ENCODE data around the gene BANK1.

Gene BANK1

GRCh38 chr4:101956068-101956825 is 165.7 kb downstream of the BANK1 start:
- DNase-seq (ENCODE audit: low spot score): no peak

GRCh38 chr4:101958547-101958946 is 168.0 kb downstream of the BANK1 start:
- DNase-seq (ENCODE audit: low spot score): no peak

- DNase-seq (ENCODE audit: low spot score): no peak
These were observed 169.9 kb downstream of the BANK1 start for GRCh38 chr4:101960431-101960830.

GRCh38 chr4:101961144-101961543 is 170.6 kb downstream of the BANK1 start:
- no peak for DNase-seq (ENCODE audit: low spot score)

- DNase-seq (ENCODE audit: low spot score): no peak
These were observed 177.3 kb downstream of the BANK1 start for GRCh38 chr4:101967697-101968346.

GRCh38 chr4:101968364-101968763 is 177.8 kb downstream of the BANK1 start:
- DNase-seq (ENCODE audit: low spot score): no peak

GRCh38 chr4:101969965-101970364 is 179.4 kb downstream of the BANK1 start:
- DNase-seq (ENCODE audit: low spot score): no peak

GRCh38 chr4:101970547-101971155 is 180.1 kb downstream of the BANK1 start:
- DNase-seq (ENCODE audit: low spot score): no peak

GRCh38 chr4:101972791-101973190 is 182.3 kb downstream of the BANK1 start:
- no peak for DNase-seq (ENCODE audit: low spot score)

- DNase-seq (ENCODE audit: low spot score): no peak
These were observed 182.8 kb downstream of the BANK1 start for GRCh38 chr4:101973361-101973760.

GRCh38 chr4:101977076-101977475 is 186.5 kb downstream of the BANK1 start:
- no peak for DNase-seq (ENCODE audit: low spot score)

GRCh38 chr4:101981756-101982155 is 191.2 kb downstream of the BANK1 start:
- no peak for DNase-seq (ENCODE audit: low spot score)

GRCh38 chr4:101983835-101984234 is 193.3 kb downstream of the BANK1 start:
- DNase-seq (ENCODE audit: low spot score): no peak

- no peak for DNase-seq (ENCODE audit: low spot score)
These were observed 197.2 kb downstream of the BANK1 start for GRCh38 chr4:101987623-101988243.

- DNase-seq (ENCODE audit: low spot score): no peak
These were observed 199.0 kb downstream of the BANK1 start for GRCh38 chr4:101989551-101989950.

GRCh38 chr4:101992446-101992845 is 201.9 kb downstream of the BANK1 start:
- DNase-seq (ENCODE audit: low spot score): no peak

GRCh38 chr4:101993002-101993841 is 202.7 kb downstream of the BANK1 start:
- no peak for DNase-seq (ENCODE audit: low spot score)

GRCh38 chr4:101993842-101994775 is 203.6 kb downstream of the BANK1 start:
- no peak for DNase-seq (ENCODE audit: low spot score)

- no peak for DNase-seq (ENCODE audit: low spot score)
These were observed 217.5 kb downstream of the BANK1 start for GRCh38 chr4:102007959-102008425.

GRCh38 chr4:102008711-102009110 is 218.2 kb downstream of the BANK1 start:
- DNase-seq (ENCODE audit: low spot score): no peak

- no peak for DNase-seq (ENCODE audit: low spot score)
These were observed 231.8 kb downstream of the BANK1 start for GRCh38 chr4:102022343-102022742.

Measured in CD4-positive, alpha-beta T cell treated with Interleukin-6 at 100 ng/mL for 8 hours (primary cell).